Astrocyte of the spinal cord (primary cell): ENCODE measurements around the gene UFM1.

Source experiments
- DNase-seq: peaks from one replicate; pipeline ENCODE4 v3.0.0; 2011; ENCODE audit warnings: low read depth, low spot score
- H3K4me3 ChIP-seq: 2 replicates; pipeline ENCODE4 v1.5.1; 2011; ENCODE audit warnings: low read depth, mild to moderate bottlenecking, low read length, moderate library complexity
- CTCF ChIP-seq: IDR thresholded peaks from 2 replicates; pipeline ENCODE4 v1.5.1; 2012; ENCODE audit warnings: low read depth, mild to moderate bottlenecking, low read length, inconsistent platforms
- in situ Hi-C: cut with HindIII; loops from 2 replicates; pipeline ENCODE4 v1.10.0; 2017; ENCODE audit warnings: low sequenced_read_pairs

The UFM1 gene

GRCh38 chr13:38394777-38395496, 45.3 kb downstream of the UFM1 start:
- DNase-seq = no peak
- no peak for TF ChIP-seq CTCF
- in situ Hi-C loops = no loop called here
- no peak overlapping the region for H3K4me3 ChIP-seq

- in situ Hi-C loops = no loop called here
- TF ChIP-seq CTCF = no peak
- DNase-seq = no peak
- no peak overlapping the region for H3K4me3 ChIP-seq
Observed at GRCh38 chr13:38395497-38395788, 45.8 kb downstream of the UFM1 start.

GRCh38 chr13:38398711-38399493, 49.3 kb downstream of the UFM1 start:
- in situ Hi-C loops = no loop called here

GRCh38 chr13:38399535-38399934, 49.9 kb downstream of the UFM1 start:
- H3K4me3 ChIP-seq = no peak overlapping the region
- in situ Hi-C loops = no loop called here
- TF ChIP-seq CTCF = no peak
- DNase-seq = no peak

More at GRCh38 chr13:38398711-38399493, 49.3 kb downstream of the UFM1 start:
- no peak for DNase-seq
- H3K4me3 ChIP-seq = no peak overlapping the region
- no peak for TF ChIP-seq CTCF

- DNase-seq = no peak
- in situ Hi-C loops = no loop called here
- no peak for TF ChIP-seq CTCF
- H3K4me3 ChIP-seq = no peak overlapping the region
Observed at GRCh38 chr13:38401276-38401675, 51.6 kb downstream of the UFM1 start.

- no peak overlapping the region for H3K4me3 ChIP-seq
- no peak for DNase-seq
- in situ Hi-C loops = no loop called here
- TF ChIP-seq CTCF = no peak
Observed at GRCh38 chr13:38405216-38405615, 55.6 kb downstream of the UFM1 start.
